Adrenal gland (tissue), 12 donors: ENCODE results near the gene AKT3. TPM values are rescaled to one million over a fixed set of nuclear protein-coding genes. Genes with fewer than 3 reads are reported as not detected.

ENCODE experiments used
- DNase-seq, 7 donors: peaks; one replicate each; pipeline ENCODE4 v3.0.0-alpha.2; 2019 to 2020
- H3K27ac ChIP-seq, 5 donors: fragments of 200-600 bp; sonication (generic) in 4 of 5; 1 replicate in 3 of 5; 2 replicates in 2 of 5; pipeline versions ENCODE4 v1.5.1 to v1.8.0; 2016 to 2020; ENCODE audit warnings: mild to moderate bottlenecking in 1 of 5
- H3K27me3 ChIP-seq: fragments of 200-600 bp; 2 replicates; pipeline ENCODE4 v1.8.0; 2021
- H3K36me3 ChIP-seq, 2 donors: fragments of 200-600 bp; replicated peaks in 1 of 2; 1 replicate in 1 of 2; 2 replicates in 1 of 2; pipeline versions ENCODE4 v1.5.1 to v1.8.0; 2018 to 2022
- H3K4me1 ChIP-seq, 2 donors: fragments of 200-600 bp; replicated peaks in 1 of 2; 1 replicate in 1 of 2; 2 replicates in 1 of 2; pipeline versions ENCODE4 v1.5.1 to v1.8.0; 2018 to 2021
- H3K4me3 ChIP-seq, 4 donors: fragments of 200-600 bp; sonication (generic) in 3 of 4; one replicate each; pipeline ENCODE4 v1.5.1; 2016 to 2018
- H3K9me3 ChIP-seq, 3 donors: fragments of 200-600 bp; sonication (generic) in 1 of 3; replicated peaks in 1 of 3; 1 replicate in 2 of 3; 2 replicates in 1 of 3; pipeline versions ENCODE4 v1.5.1 to v1.8.0; 2016 to 2021
- CTCF ChIP-seq, 6 experiments: fragments of 450-650 bp in 4 of 6; fragments of 200-600 bp in 2 of 6; sonication (generic) in 1 of 6; IDR thresholded peaks; 1 replicate in 5 of 6; 2 replicates in 1 of 6; pipeline versions ENCODE4 v1.5.1 to v1.8.0; 2016 to 2021; ENCODE audit warnings: antibody characterized with exemption in 6 of 6, mild to moderate bottlenecking in 2 of 6, moderate library complexity in 1 of 6
- POLR2A ChIP-seq, 2 donors: fragments of 450-650 bp; IDR thresholded peaks; one replicate each; pipeline ENCODE4 v1.6.1; 2017; ENCODE audit warnings: antibody characterized with exemption in 2 of 2, mild to moderate bottlenecking in 2 of 2, moderate library complexity in 1 of 2
- WGBS, 4 donors: extraction: QIAGEN DNeasy Blood & Tissue Kit in 2 of 4; methylation state at CpG; one replicate each; pipeline versions ENCODE4 v1.1.5 to v1.1.7; 2013 to 2017; 5-methylcytosine and 5-hydroxymethylcytosine counted together
- intact Hi-C, 2 donors: fragments of 100-400 bp; cut with DNase I; formaldehyde crosslinking; loops; one replicate each; pipeline versions ENCODE4 v1.14.1 to v1.15.0; 2022 to 2023
- polyA plus RNA-seq, 3 donors: library from polyadenylated mRNA; stranded (reverse); fragments of 200-250 nt in 2 of 3; fragments of 350-450 nt in 1 of 3; fragmentation: Illumina TruSeq in 1 of 3; extraction: RNeasy Lipid Tissue Mini Kit (QIAGEN cat#74804) in 1 of 3; gene quantifications; one replicate each; pipeline ENCODE4 v1.2.3, GENCODE V29; 2013 to 2014
- total RNA-seq, 9 donors: library from RNA; depleted of rRNA in 4 of 9; stranded (reverse); fragments of >200 nt in 4 of 9; fragments of 120-200 nt in 1 of 9; fragmentation: NEBNext Ultra II Directional in 1 of 9; extraction: Animal tissue kit (Norgen Biotek cat#: 25700) in 1 of 9; gene quantifications; one replicate each; pipeline versions ENCODE4 v1.1.0 to v1.2.4, GENCODE V29; 2013 to 2023
- donor health status: healthy with polysubstance abuse.
- donor health status: Bipolar disorder and iron deficiency.
- donor health status: DM: yes; HTN: yes; CAD: no.
- donor health status: DM: no; HTN: no; CAD: no.
- donor health status: DM: no; HTN: no; CAD: no.
- donor health status: DM: yes; HTN: yes; CAD: no.

AKT3 gene
- total and polyA plus RNA-seq, 12 donors: 11.4 to 82.3 (median 32.4) TPM

GRCh38 chr1:243719476-243719875 lies 130.6 kb downstream of the AKT3 start:
- no peak for TF ChIP-seq POLR2A (IDR thresholded peaks at IDR 0.05)
- TF ChIP-seq CTCF (IDR thresholded peaks at IDR 0.05): no peak
- Histone ChIP-seq H3K27me3 (no peaks in the 10 kb centered on the region), H3K4me3 (no peak overlapping the region), H3K9me3 (no peaks in the 10 kb centered on the region), H3K4me1 (peaks cover 0 to 19% of the 10 kb centered on the region in 2 donors), H3K36me3 (no peaks in the 10 kb centered on the region), H3K27ac (no peak overlapping the region)
- intact Hi-C loops: no loop called here
- no peak for DNase-seq
- WGBS, 4 donors: 95 to 100% (median 98%) methylated on average over 2 of the region's 2 CpGs

- no peak overlapping the region for H3K4me3 ChIP-seq
- TF ChIP-seq POLR2A (IDR thresholded peaks at IDR 0.05) (no peak), CTCF (IDR thresholded peaks at IDR 0.05) (no peak)
- DNase-seq: no peak
- H3K36me3 ChIP-seq: no peaks in the 10 kb centered on the region
- H3K9me3 ChIP-seq: no peaks in the 10 kb centered on the region
- no peak overlapping the region for H3K27ac ChIP-seq
- H3K27me3 ChIP-seq: no peaks in the 10 kb centered on the region
- intact Hi-C loops: no loop called here
- 79 to 100% (median 90%) methylated on average over 1 of the region's 1 CpG for WGBS, 4 donors
- H3K4me1 ChIP-seq: peaks cover 0 to 25% of the 10 kb centered on the region in 2 donors
These were observed 131.2 kb downstream of the AKT3 start for GRCh38 chr1:243718893-243719292.

- H3K9me3 ChIP-seq: no peaks in the 10 kb centered on the region
- H3K27ac ChIP-seq: no peak overlapping the region
- no peaks in the 10 kb centered on the region for H3K36me3 ChIP-seq
- WGBS, 4 donors: 91 to 99% (median 94%) methylated on average over 2 of the region's 2 CpGs
- DNase-seq: no peak
- no peaks in the 10 kb centered on the region for H3K27me3 ChIP-seq
- peaks cover 0 to 31% of the 10 kb centered on the region in 2 donors for H3K4me1 ChIP-seq
- TF ChIP-seq POLR2A (IDR thresholded peaks at IDR 0.05) (no peak), CTCF (IDR thresholded peaks at IDR 0.05) (no peak)
- intact Hi-C loops: no loop called here
- no peak overlapping the region for H3K4me3 ChIP-seq
These were observed 132.0 kb downstream of the AKT3 start for GRCh38 chr1:243718022-243718421.

DNA sequence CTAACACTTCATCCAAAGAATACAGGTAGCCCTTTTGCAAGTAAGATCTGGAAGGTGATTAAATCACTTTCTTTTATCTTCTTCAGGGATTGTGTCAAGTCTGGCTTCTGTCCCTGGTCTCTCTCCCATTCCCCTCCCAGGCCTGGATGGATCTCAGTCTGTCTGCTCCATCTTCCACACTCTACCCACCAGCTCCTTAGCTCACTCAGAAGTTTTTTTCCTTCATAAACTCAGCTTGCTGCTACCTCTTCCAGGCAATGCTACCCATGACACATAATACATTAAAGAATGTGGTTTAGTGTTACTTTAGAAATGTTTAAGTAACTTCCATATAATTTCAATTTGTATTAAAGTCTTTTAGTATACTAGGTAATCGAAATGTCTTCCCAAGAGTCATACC lies 133.1 kb downstream of the AKT3 start:
- intact Hi-C loops: no loop called here
- 95 to 100% (median 100%) methylated on average over 1 of the region's 1 CpG for WGBS, 4 donors
- TF ChIP-seq CTCF (IDR thresholded peaks at IDR 0.05) (no peak), POLR2A (IDR thresholded peaks at IDR 0.05) (no peak)

More for the DNA sequence above, 133.1 kb downstream of the AKT3 start:
- no peak for DNase-seq
- H3K27ac ChIP-seq: no peak overlapping the region
- no peaks in the 10 kb centered on the region for H3K9me3 ChIP-seq
- H3K4me3 ChIP-seq: no peak overlapping the region
- peaks cover 0 to 40% of the 10 kb centered on the region in 2 donors for H3K4me1 ChIP-seq
- no peaks in the 10 kb centered on the region for H3K36me3 ChIP-seq
- H3K27me3 ChIP-seq: no peaks in the 10 kb centered on the region
